MCF 10A (cell line): ENCODE results near the gene RFTN2. TPM values are rescaled to one million over a fixed set of nuclear protein-coding genes. Genes with fewer than 3 reads are reported as not detected.

Experiments used
- BruUV-seq: library from RNA; stranded (reverse); fragments of 400-500 nt; replicated peaks from 2 replicates; lab custom pipeline; 2021; lab: Mats Ljungman, UMichigan
- CTCF ChIA-PET: fragments of 300-600 bp; sonication (Branson Sonifier 250); formaldehyde crosslinking; extraction: SDS; loops from one replicate; lab custom pipeline; 2021; ENCODE audit warnings: antibody characterized with exemption, inconsistent platforms; lab: Yijun Ruan, JAX
- POLR2A ChIA-PET: fragments of 300-600, 350-650 bp; sonication (Branson Sonifier 250); formaldehyde crosslinking; extraction: SDS; loops from one replicate; lab custom pipeline; 2020; ENCODE audit warnings: antibody characterized with exemption, inconsistent platforms; lab: Yijun Ruan, JAX
- DNase-seq: peaks from one replicate; pipeline ENCODE4 v3.0.0-alpha.2; 2018; ENCODE audit not compliant: unreplicated experiment
- H3K27ac Mint-ChIP-seq: one replicate; pipeline ENCODE4 v1.8.0; 2022; ENCODE audit warnings: mild to moderate bottlenecking, low read depth, mixed read lengths; ENCODE audit not compliant: unreplicated experiment
- H3K27me3 Mint-ChIP-seq: one replicate; pipeline ENCODE4 v1.8.0; 2022; ENCODE audit warnings: mixed read lengths; ENCODE audit not compliant: insufficient read depth, unreplicated experiment
- H3K36me3 Mint-ChIP-seq: one replicate; pipeline ENCODE4 v1.8.0; 2022; ENCODE audit warnings: mild to moderate bottlenecking, moderate library complexity, mixed read lengths; ENCODE audit not compliant: insufficient read depth, unreplicated experiment
- H3K4me1 Mint-ChIP-seq: one replicate; pipeline ENCODE4 v1.8.0; 2022; ENCODE audit warnings: mixed read lengths; ENCODE audit not compliant: insufficient read depth, unreplicated experiment
- H3K4me3 Mint-ChIP-seq: one replicate; pipeline ENCODE4 v1.8.0; 2022; ENCODE audit warnings: mild to moderate bottlenecking, moderate library complexity, mixed read lengths; ENCODE audit not compliant: unreplicated experiment
- H3K9me3 Mint-ChIP-seq: one replicate; pipeline ENCODE4 v1.8.0; 2022; ENCODE audit warnings: mixed read lengths; ENCODE audit not compliant: unreplicated experiment
- CTCF ChIP-seq: fragments of 200-600 bp; IDR thresholded peaks from one replicate; pipeline ENCODE4 v1.8.0; 2022; ENCODE audit warnings: antibody characterized with exemption, mild to moderate bottlenecking; ENCODE audit not compliant: unreplicated experiment
- intact Hi-C: fragments of 100-400 bp; cut with micrococcal nuclease; formaldehyde crosslinking; loops from 2 replicates; pipeline ENCODE4 v1.14.1; 2022
- total RNA-seq: library from RNA; stranded (reverse); gene quantifications from 2 replicates; pipeline ENCODE4 v1.2.3, GENCODE V29; 2022

Gene RFTN2
- total RNA-seq, 1 experiment from 2014 or later, result not detected

DNA sequence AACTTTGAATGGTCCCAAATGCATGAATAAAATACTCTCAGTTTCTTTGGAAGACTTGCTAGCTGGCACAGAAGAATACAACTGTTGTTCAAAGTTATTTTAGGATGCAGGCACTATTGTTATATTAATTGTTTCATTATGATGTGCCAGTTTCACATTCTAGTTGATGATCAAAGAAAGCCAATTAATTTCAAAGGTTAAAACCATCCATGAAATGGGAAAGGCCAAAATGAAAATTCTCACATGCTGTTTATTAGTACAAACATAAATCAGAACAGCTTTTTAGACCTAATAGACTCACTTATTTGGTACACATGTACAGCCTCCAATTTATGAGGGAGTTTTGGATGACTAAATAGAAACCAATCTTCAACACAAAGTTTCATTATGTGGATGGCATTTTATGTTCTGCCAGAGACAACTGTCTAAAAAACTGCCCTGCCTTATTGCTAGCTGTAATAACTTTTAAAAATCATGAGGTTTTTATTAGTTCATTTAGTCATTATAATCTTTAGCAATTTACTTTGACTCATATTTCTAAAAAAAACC, 42.2 kb downstream of the RFTN2 start:
- intact Hi-C loops, result no loop called here
- H3K27me3 Mint-ChIP-seq, result no peaks in the 10 kb centered on the region
- H3K9me3 Mint-ChIP-seq, result no peaks in the 10 kb centered on the region
- H3K4me1 Mint-ChIP-seq, result no peaks in the 10 kb centered on the region
- H3K36me3 Mint-ChIP-seq, result no peaks in the 10 kb centered on the region
- ChIA-PET POLR2A (no interaction called here), CTCF (interaction anchor here (0.6 kb wide), 1 partner anchor 326 kb away, joined by 3 read pairs; no protein-coding TSS in a partner anchor)
- no peak for DNase-seq
- no peak overlapping the region for H3K4me3 Mint-ChIP-seq
- H3K27ac Mint-ChIP-seq, result no peak overlapping the region
- TF ChIP-seq CTCF, result no peak
- no TSS peak for BruUV-seq

DNA sequence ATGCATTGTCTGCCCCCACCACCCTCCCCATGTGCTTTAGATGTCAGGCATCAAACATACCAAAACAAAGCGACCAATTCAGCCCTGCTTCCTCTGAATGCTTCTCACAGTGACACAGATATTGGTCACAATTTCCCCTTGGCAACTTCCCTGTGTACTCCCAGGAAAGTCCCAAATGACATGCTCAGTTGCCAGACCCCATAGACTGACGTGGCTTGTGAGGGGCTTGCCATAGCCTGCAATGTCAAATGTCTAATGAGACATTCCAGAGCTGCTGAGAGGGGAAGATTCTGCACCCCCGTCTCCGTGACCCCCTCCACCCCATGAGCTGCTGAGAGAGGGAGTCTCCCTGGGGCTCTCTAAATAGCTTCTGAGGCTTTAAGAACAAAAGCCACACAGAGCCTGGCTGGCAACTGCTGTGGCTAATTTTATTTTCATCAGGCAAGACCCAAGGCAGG, 47.3 kb downstream of the RFTN2 start:
- H3K36me3 Mint-ChIP-seq, result no peaks in the 10 kb centered on the region
- ChIA-PET CTCF (interaction anchor here (0.6 kb wide), 1 partner anchor 668 kb away, joined by 3 read pairs; no protein-coding TSS in a partner anchor), POLR2A (no interaction called here)
- intact Hi-C loops, result no loop called here
- BruUV-seq, result no TSS peak
- no peak overlapping the region for H3K4me3 Mint-ChIP-seq
- TF ChIP-seq CTCF, result no peak
- DNase-seq, result no peak
- H3K4me1 Mint-ChIP-seq, result no peaks in the 10 kb centered on the region
- no peaks in the 10 kb centered on the region for H3K9me3 Mint-ChIP-seq
- H3K27me3 Mint-ChIP-seq, result no peaks in the 10 kb centered on the region
- no peak overlapping the region for H3K27ac Mint-ChIP-seq

- no peak overlapping the region for H3K27ac Mint-ChIP-seq
- POLR2A ChIA-PET, result no interaction called here
- BruUV-seq, result no TSS peak
- no peaks in the 10 kb centered on the region for H3K9me3 Mint-ChIP-seq
- CTCF ChIA-PET, result no interaction called here
- intact Hi-C loops, result no loop called here
- no peak overlapping the region for H3K4me3 Mint-ChIP-seq
- no peak for TF ChIP-seq CTCF
- H3K36me3 Mint-ChIP-seq, result no peaks in the 10 kb centered on the region
- DNase-seq, result no peak
- no peaks in the 10 kb centered on the region for H3K4me1 Mint-ChIP-seq
- H3K27me3 Mint-ChIP-seq, result no peaks in the 10 kb centered on the region
These were observed 48.3 kb downstream of the RFTN2 start for GRCh38 chr2:197626965-197627625.

DNA sequence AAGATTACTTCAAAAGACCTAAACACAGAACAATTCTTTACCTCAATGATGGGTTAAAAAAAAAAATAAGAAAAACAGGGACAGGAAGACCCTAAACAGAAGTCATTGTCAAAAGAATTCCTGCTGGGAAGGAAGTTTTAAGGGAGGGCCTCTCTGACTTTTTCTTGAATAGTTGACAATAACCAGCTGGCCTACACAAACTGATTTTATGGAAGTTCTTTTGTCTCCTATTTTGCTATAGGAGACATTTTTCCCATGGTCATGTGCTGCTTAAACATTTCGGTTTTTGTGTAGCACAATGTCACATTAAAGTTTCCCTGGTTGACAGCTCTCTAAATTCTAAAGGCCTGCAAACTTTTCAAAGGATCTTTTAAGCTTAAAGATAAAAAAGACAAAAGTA, 55.3 kb downstream of the RFTN2 start:
- ChIA-PET POLR2A (interaction anchor here (0.7 kb wide), 1 partner anchor 163 kb away, joined by 3 read pairs; no protein-coding TSS in a partner anchor), CTCF (no interaction called here)
- Mint-ChIP-seq H3K4me1 (peaks cover 2% of the 10 kb centered on the region), H3K9me3 (no peaks in the 10 kb centered on the region), H3K27me3 (no peaks in the 10 kb centered on the region), H3K4me3 (no peak overlapping the region), H3K36me3 (no peaks in the 10 kb centered on the region), H3K27ac (no peak overlapping the region)
- intact Hi-C loops, result no loop called here
- no TSS peak for BruUV-seq
- no peak for TF ChIP-seq CTCF
- DNase-seq, result no peak
